Measurements from ENCODE around the gene RPTOR. TPM values are rescaled to one million over a fixed set of nuclear protein-coding genes. Genes with fewer than 3 reads are reported as not detected.

RPTOR gene
- polyA plus RNA-seq, 1 donor (not counting 4 experiments of a cell fraction or from before 2014, with no cell fraction given), result 4.0 TPM

GRCh38 chr17:80853076-80853475 is 308.4 kb downstream of the RPTOR start:
- Histone ChIP-seq H3K4me1 (ENCODE audit: control insufficient read depth, extremely low read depth, insufficient read depth, low read length) (peaks cover 39% of the 10 kb centered on the region), H3K9me3 (ENCODE audit: control insufficient read depth, low read depth, low read length) (no peaks in the 10 kb centered on the region), H3K4me3 (ENCODE audit: control insufficient read depth in 2 of 3, extremely low read depth in 1 of 3, insufficient read depth in 2 of 3, low read depth in 1 of 3, low read length in 3 of 3) (no peak overlapping the region), H3K36me3 (ENCODE audit: control insufficient read depth in 2 of 2, extremely low read depth in 1 of 2, insufficient read depth in 2 of 2, low read length in 2 of 2) (peaks cover 4 to 13% of the 10 kb centered on the region in 2 experiments), H3K9ac (ENCODE audit: control insufficient read depth, extremely low read depth, insufficient read depth, low read length) (no peak overlapping the region), H3K27ac (ENCODE audit: control insufficient read depth, insufficient read depth, low read length) (no peak overlapping the region), H3K27me3 (ENCODE audit: control insufficient read depth, extremely low read depth, insufficient read depth, low read length) (no peaks in the 10 kb centered on the region), H3K79me2 (ENCODE audit: control insufficient read depth, insufficient read depth, low read length) (no peaks in the 10 kb centered on the region), H3K9me1 (ENCODE audit: control insufficient read depth, extremely low read depth, insufficient read depth, low read length) (no peaks in the 10 kb centered on the region), H4K20me1 (ENCODE audit: control insufficient read depth, extremely low read depth, insufficient read depth, low read length) (no peaks in the 10 kb centered on the region), H2AFZ (ENCODE audit: control insufficient read depth, low read length) (no peak overlapping the region), H3K4me2 (ENCODE audit: control insufficient read depth, extremely low read depth, insufficient read depth, low read depth, low read length) (no peak overlapping the region)
- DNase-seq (ENCODE audit: low read depth, low spot score) (no peak), FAIRE-seq (no peak)
- dilution Hi-C loops (cut with MboI; ENCODE audit: extremely low pct_ligation_motif_present, low sequenced_read_pairs), result no loop called here
- TF ChIP-seq, protein P1, sequence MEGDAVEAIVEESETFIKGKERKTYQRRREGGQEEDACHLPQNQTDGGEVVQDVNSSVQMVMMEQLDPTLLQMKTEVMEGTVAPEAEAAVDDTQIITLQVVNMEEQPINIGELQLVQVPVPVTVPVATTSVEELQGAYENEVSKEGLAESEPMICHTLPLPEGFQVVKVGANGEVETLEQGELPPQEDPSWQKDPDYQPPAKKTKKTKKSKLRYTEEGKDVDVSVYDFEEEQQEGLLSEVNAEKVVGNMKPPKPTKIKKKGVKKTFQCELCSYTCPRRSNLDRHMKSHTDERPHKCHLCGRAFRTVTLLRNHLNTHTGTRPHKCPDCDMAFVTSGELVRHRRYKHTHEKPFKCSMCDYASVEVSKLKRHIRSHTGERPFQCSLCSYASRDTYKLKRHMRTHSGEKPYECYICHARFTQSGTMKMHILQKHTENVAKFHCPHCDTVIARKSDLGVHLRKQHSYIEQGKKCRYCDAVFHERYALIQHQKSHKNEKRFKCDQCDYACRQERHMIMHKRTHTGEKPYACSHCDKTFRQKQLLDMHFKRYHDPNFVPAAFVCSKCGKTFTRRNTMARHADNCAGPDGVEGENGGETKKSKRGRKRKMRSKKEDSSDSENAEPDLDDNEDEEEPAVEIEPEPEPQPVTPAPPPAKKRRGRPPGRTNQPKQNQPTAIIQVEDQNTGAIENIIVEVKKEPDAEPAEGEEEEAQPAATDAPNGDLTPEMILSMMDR (optimal IDR thresholded peaks at IDR 0.05 in 1 of 3, IDR thresholded peaks at IDR 0.05 in 1 of 3, conservative IDR thresholded peaks at IDR 0.05 in 1 of 3; ENCODE audit: extremely low read depth in 1 of 3, insufficient read depth in 2 of 3, low read length in 3 of 3), result no peak
- TF ChIP-seq EZH2 (IDR thresholded peaks at IDR 0.05; ENCODE audit: low read length), result no peak

- Histone ChIP-seq H2AFZ (ENCODE audit: control insufficient read depth, low read length) (no peak overlapping the region), H3K36me3 (ENCODE audit: control insufficient read depth in 2 of 2, extremely low read depth in 1 of 2, insufficient read depth in 2 of 2, low read length in 2 of 2) (peaks cover 4 to 11% of the 10 kb centered on the region in 2 experiments), H3K4me2 (ENCODE audit: control insufficient read depth, extremely low read depth, insufficient read depth, low read depth, low read length) (no peak overlapping the region), H3K4me1 (ENCODE audit: control insufficient read depth, extremely low read depth, insufficient read depth, low read length) (peaks cover 44% of the 10 kb centered on the region), H4K20me1 (ENCODE audit: control insufficient read depth, extremely low read depth, insufficient read depth, low read length) (no peaks in the 10 kb centered on the region), H3K27ac (ENCODE audit: control insufficient read depth, insufficient read depth, low read length) (no peak overlapping the region), H3K4me3 (ENCODE audit: control insufficient read depth in 2 of 3, extremely low read depth in 1 of 3, insufficient read depth in 2 of 3, low read depth in 1 of 3, low read length in 3 of 3) (no peak overlapping the region), H3K79me2 (ENCODE audit: control insufficient read depth, insufficient read depth, low read length) (no peaks in the 10 kb centered on the region), H3K9ac (ENCODE audit: control insufficient read depth, extremely low read depth, insufficient read depth, low read length) (no peak overlapping the region), H3K9me3 (ENCODE audit: control insufficient read depth, low read depth, low read length) (no peaks in the 10 kb centered on the region), H3K27me3 (ENCODE audit: control insufficient read depth, extremely low read depth, insufficient read depth, low read length) (no peaks in the 10 kb centered on the region), H3K9me1 (ENCODE audit: control insufficient read depth, extremely low read depth, insufficient read depth, low read length) (no peaks in the 10 kb centered on the region)
- no peak for FAIRE-seq
- dilution Hi-C loops (cut with MboI; ENCODE audit: extremely low pct_ligation_motif_present, low sequenced_read_pairs), result no loop called here
- no peak for DNase-seq (ENCODE audit: low read depth, low spot score)
- TF ChIP-seq EZH2 (IDR thresholded peaks at IDR 0.05; ENCODE audit: low read length), result no peak
- TF ChIP-seq, protein P1 (optimal IDR thresholded peaks at IDR 0.05 in 1 of 3, IDR thresholded peaks at IDR 0.05 in 1 of 3, conservative IDR thresholded peaks at IDR 0.05 in 1 of 3; ENCODE audit: extremely low read depth in 1 of 3, insufficient read depth in 2 of 3, low read length in 3 of 3), result no peak
Measured at GRCh38 chr17:80854220-80854619, 309.6 kb downstream of the RPTOR start.

All from keratinocyte (primary cell).